GM12801 (cell line): ENCODE measurements around the gene RAET1G.

Experiments
- CTCF ChIP-seq: IDR thresholded peaks from one replicate; pipeline ENCODE4 v1.5.1; 2011; ENCODE audit warnings: control low read depth; ENCODE audit not compliant: insufficient read length; ENCODE audit errors: extremely low read depth

Gene RAET1G

DNA sequence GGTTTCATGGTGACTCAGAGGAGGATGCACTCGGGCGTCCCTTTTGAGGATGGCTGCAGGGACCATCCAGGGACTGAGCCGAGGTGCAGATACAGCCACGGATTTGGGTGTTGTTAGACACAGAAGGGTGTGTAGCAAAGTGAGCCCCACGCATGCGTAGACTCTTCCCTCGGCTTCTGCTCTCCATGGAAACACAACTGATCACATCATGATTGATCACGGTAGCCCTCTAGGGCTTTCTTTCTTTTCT lies 40.2 kb upstream of the RAET1G start:
- TF ChIP-seq CTCF = no peak

- no peak for TF ChIP-seq CTCF
Observed at GRCh38 chr6:149962461-149963211, 39.7 kb upstream of the RAET1G start.

- TF ChIP-seq CTCF = no peak
Observed at GRCh38 chr6:149961728-149962425, 39.0 kb upstream of the RAET1G start.

DNA sequence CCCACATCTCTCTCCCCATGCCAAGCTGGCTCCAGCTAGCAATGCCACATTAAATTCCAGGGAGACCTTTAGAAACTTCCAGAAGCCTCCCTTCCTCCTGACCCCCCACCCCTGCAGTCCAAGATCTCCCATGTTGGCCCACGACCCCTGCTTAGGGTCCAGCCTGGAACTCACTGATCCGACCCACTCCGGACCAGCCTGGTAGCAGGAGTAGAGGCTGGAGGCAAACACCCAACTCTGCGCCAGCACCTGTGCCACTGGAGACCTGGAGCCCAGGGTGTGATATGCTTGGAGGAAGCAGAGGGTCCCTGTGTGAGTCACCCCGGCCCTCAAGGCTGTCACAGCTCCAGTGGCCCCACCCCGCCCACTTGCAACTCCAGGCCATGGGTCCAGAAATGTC lies 37.6 kb upstream of the RAET1G start:
- TF ChIP-seq CTCF = no peak

DNA sequence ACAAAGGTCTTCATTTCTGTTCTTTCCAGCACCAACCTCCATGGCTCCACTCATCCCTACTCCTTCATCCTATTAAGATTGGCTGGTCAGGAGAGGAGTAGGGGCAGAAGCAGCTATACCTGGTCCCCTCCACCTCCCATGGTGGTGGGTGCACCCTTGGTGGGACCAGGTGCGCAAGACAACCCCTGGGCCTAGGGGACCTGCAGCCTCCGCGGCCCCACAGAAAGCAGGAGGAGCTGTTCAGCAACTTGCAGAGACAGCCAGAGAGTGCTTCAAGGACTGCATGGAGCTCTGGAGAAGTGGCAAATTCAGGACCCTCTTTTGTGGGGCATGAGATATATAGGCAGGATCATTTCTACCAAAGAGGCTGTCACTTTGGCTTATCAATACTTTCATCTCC lies 28.7 kb upstream of the RAET1G start:
- no peak for TF ChIP-seq CTCF

GRCh38 chr6:149951096-149951495 lies 28.2 kb upstream of the RAET1G start:
- TF ChIP-seq CTCF = no peak

- no peak for TF ChIP-seq CTCF
Observed at GRCh38 chr6:149950423-149950822, 27.5 kb upstream of the RAET1G start.

- no peak for TF ChIP-seq CTCF
Observed at GRCh38 chr6:149948616-149949015, 25.7 kb upstream of the RAET1G start.
